GM19328 (cell line): Measurements from ENCODE around the gene PSME1.

Experiments used
- ATAC-seq: cut with Tn5 transposase; IDR thresholded peaks from one replicate; pipeline ENCODE4 v1.9.1; 2021; ENCODE audit warnings: mild to moderate bottlenecking, moderate library complexity; ENCODE audit not compliant: unreplicated experiment

Gene PSME1

DNA sequence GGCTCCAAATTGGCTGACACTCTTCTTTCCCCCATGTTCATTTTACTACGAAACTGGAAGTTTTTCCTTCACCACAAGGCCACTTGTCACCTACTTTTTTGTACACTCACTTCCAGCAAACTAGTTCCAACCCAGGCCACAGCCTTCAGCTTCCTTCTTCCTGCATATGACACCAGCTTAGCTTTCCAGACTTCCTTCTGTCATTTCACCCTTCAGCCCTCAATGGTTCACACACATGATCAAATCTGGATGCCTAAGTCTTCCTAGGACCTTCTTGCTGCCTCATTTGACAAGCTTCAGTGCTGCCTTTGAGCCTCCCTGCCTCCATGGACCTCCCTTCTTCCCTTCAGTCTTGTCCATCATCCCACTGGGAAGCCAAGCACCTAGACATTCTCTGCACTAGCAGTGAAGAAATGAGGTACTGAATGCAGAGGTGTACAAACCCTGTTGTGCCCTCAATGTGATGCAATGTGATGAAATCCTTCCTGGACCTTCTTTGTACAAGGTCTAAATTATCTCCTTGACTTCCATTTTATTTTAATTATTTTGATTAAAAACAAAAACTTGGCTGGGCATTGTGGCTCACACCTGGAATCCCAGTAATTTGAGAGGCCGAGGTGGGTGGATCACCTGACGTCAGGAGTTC, 31.6 kb downstream of the PSME1 start:
- no peak for ATAC-seq

DNA sequence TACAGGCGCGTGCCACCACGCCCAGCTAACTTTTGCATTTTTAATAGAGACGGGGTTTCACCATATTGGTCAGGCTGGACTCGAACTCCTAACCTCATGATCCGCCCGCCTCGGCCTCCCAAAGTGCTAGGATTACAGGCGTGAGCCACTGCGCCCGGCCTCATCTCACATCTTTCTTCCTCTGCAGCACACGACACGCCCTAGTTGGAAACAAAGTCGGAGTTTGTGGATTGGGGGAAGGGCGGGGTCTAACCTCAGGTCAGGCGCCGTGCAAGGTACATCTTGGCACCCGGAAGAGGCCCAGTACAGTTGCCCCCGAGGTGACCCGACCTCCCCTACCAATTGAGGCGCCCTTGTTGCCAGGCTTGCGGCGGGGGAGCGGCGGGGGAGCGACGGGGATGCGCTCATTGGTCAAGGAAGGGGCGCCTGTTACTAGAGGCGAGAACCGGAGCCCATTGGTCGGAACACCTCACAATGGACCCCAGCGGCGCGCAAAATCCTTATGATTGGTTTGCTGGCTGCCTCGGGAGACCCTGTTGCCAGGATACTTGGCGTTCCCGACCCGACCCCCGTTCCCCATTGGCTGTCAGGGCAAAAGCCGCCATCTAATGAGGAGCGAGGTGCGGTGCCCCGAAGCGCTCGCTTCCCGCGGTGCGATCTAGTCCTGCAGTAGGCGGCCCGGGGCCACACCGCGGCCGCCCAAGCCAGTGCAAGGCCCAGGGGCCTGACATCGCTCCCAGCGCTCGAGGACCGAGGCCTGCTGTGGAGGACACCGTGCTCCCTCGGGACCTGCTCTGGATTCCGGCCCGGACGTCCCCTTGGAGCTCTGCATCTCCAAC, 35.6 kb downstream of the PSME1 start, which contains the start of gene REC8:
TSS of gene REC8 (plus strand) at position 659 of the 839 bp plus-strand sequence. CDS start 473 bp downstream, outside the sequence.
- peak; percentile 55 for ATAC-seq

- ATAC-seq, result peak; percentile 18
Measured at GRCh38 chr14:24172261-24172860, 36.4 kb downstream of the PSME1 start.

- ATAC-seq, result no peak
Measured at GRCh38 chr14:24172871-24173281, 36.9 kb downstream of the PSME1 start.

GRCh38 chr14:24176599-24176998, 40.6 kb downstream of the PSME1 start:
- ATAC-seq, result no peak

DNA sequence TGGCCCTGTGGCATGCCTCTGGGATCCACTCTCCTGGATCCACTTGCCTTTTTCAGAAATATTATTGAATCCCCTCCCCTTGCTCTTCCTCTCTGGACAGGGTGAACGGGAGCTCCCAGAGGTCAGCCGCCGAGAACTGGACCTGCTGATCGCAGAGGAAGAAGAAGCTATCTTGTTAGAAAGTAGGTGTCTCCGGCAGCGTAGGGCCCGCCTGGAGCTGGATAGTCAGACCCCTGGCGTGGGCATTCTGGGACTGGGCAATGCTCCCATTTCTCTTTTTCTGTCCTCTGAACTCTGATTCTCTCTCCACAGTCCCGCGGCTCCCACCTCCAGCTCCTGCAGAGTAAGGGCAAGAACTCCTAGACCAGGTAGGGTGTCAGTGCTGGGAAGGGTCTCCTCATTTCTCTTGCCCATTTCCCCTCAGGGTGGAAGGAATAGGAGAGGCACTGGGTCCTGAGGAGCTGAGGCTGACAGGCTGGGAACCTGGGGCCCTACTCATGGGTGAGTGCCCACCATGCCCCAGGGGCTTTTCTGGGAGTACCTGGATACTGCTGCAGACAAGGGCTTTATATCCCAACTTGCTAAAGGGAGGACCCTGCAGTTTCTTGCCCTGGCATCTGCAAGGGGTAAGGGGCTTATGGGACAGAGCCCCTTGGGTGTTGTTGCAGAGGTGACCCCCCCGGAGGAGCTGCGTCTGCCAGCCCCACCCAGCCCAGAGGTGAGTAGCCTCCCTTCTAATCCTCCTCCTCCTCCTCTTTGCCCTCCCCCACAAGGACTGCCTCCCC, 41.2 kb downstream of the PSME1 start:
- ATAC-seq, result no peak

- ATAC-seq, result no peak
Measured at GRCh38 chr14:24177891-24178290, 41.9 kb downstream of the PSME1 start.

DNA sequence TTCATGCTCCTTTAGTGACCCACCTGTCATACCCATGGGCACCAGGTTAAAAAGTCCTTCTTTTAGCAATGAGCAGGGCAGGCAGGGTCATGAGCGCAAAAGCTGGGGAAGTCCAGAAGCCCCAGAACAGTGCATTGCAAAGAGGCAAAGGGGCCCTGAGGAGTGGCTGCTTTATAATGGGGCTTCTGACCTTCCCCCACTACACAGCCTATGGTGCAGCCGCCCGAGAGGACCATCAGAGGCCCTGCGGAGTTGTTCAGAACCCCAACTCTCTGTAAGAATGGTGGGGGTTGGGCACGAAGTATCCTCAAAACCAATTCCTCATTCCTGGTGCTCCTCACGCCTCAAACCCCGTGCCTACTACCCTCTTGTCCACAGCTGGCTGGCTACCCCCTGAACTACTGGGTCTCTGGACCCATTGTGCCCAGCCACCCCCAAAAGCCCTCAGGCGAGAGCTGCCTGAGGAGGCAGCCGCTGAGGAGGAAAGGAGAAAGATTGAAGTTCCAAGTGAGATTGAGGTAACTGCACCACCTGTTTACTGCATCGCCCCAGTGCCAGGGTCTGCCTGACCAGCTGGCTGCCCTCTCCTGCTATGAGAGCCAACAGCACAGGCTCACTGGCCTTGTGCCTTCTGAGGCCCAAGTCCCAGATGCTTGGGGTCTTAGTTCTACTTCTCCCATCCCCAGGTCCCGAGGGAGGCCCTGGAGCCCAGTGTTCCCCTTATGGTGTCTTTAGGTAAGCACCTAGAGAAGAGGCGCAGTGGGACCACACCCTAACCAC, 42.6 kb downstream of the PSME1 start:
- no peak for ATAC-seq

DNA sequence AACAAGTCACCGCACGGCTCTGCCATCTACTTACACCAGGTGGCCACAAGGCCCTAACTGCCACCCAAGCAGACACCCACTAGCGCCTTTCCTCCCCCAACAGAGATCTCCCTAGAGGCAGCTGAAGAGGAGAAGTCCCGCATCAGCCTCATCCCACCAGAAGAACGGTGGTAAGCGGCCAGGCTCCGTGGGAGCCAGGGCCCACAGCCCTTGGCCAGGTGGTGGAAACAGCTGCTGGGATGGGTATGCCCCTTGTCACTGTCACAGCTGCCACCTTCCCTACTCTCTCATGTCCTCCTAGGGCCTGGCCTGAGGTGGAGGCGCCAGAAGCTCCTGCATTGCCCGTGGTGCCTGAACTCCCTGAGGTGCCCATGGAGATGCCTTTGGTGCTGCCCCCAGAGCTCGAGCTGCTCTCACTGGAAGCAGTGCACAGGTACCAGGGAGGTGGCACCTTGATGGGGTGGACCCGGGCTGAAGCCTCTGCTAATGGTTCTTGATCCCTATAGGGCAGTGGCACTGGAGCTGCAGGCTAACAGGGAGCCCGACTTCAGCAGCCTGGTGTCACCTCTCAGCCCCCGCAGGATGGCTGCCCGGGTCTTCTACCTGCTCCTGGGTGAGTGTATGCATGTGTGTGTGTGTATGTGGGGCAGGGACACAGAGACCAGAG, 43.4 kb downstream of the PSME1 start:
- no peak for ATAC-seq

DNA sequence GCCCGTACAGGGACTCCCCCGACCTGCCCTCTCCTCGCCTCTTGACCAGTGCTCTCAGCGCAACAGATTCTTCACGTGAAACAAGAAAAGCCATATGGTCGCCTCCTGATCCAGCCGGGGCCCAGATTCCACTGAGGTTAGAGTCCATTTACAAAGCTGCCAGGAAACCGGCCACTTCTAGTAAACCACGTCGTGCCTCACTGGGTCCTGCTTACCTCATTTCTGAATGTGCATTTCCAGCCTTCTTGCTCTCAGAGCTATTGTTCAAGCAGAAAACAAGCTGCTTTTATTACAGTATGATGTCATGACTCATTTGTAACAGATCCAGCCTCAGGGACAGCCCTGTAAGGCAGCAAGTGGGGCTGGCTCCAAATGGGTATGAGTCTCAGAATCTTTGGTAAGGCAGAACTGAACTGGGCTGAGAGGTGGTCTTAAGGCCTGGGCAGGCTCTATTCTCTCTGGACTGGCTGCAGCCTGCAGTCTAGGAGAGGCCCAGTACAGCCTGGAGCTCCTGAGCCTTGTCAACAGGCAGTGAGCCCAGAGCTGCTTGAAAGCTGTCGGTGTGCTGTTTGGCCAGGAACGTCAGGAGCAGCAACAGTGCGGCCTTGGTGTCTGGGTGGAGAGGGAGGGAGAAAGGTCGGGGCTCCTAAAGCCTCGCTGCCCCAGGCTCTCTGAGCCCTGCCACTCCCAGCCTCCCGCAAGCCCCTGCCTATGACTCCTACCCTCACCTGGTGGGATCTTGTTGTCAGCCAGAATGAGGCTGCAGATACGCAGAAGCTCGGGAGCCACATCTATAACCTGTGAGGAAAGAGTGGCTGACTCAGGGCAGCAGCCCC, 44.2 kb downstream of the PSME1 start:
- no peak for ATAC-seq

DNA sequence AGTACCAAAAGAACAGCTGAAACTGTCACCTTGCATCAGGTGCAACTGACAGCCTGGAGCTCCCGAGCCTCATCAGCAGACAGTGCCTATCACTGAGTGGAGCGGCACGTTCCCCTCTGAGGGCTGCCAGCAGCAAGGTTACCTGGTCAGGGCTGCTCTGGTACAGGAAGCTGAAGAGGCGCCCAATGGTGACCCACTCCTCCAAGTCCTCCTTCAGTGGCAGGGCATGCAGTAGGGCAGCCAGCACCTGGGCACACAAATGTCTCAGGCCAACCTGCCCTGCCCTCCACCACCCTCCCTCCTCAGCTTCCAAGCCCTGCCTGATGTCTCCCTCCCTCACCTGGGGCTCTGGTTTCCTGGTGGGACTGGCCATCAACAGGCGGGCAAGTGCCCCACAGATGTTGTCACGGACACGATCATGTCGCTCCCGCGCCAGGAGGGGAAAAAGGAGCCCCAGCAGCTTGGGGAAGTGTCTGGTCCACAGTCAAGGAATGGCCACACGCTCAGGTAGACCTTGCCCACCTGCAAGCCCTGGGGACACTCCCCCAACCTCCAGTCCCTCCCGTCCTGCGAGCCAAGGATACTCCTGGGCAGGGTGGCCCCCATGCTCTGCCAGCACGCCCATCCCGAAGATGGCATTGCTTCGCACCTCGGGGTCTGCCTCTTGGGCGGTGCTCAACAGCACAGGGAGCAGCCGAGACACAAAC, 45.5 kb downstream of the PSME1 start:
- ATAC-seq, result no peak

DNA sequence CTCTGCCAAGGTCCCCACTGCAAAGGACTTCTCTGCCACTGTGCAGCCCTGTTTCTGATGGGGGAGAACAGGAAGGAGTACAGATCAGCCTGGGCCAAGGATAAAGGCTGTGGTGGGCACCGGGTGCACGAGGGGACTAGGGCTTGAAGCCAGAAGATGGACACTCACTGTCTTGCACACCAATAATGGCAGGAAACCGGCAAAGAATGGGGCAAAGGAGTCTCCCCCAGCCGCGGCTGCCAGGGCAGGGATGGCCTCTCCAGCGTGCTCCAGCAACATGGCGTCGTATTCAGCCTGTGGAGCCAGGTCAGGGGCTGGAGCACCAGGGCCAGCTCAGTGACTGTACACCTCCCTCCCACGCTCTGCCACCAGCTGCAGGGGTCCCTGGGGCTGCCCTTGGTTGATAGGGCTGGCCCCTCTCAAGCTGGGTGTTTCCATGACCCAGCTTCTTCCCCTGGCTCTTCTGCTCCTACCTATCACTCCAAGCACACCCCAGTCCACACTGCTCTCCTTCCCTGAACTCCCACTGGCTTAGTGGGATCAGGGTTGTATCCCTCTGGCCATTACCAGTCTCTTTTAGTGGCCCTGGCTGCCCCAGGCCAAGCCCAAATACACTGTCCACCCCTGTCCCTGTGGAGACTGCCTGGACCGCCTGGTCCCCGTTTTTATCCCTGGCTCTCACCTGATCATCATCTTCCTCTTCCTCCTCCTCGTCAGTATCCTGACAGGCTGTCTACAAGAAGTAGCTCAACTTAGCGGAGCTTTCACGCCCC, 46.3 kb downstream of the PSME1 start:
- no peak for ATAC-seq

GRCh38 chr14:24183014-24183481, 47.1 kb downstream of the PSME1 start:
- ATAC-seq, result no peak

GRCh38 chr14:24184104-24184970, 48.3 kb downstream of the PSME1 start:
- ATAC-seq, result no peak

GRCh38 chr14:24185026-24185425, 49.0 kb downstream of the PSME1 start:
- no peak for ATAC-seq

DNA sequence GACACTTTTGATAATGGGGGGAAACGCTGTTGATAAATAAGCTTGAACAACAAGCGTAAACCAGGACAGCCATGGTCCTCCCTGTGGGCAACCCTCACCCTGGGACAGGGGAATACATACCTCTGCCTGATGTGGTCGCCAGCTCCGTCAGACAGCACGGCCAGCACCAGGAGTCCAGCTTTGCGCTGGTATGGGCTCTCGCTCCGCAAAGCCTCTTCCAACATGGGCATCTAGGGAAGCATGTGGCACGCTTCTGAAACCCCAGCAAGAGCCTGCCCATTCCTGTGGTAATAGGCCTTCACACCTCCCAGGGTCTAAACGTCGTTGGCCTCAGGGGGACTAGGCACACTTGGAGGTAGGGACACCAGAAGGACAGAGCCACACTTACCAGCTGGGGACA, 49.7 kb downstream of the PSME1 start:
- no peak for ATAC-seq
